Smooth muscle cell (in vitro differentiated cells): ENCODE measurements around the gene SHC1. TPM values are rescaled to one million over a fixed set of nuclear protein-coding genes. Genes with fewer than 3 reads are reported as not detected.
A peak's percentile ranks its signal among the peaks of the same experiment; 100 is the strongest.

Experiments used
- DNase-seq: peaks from one replicate; lab custom pipeline; 2025; ENCODE audit not compliant: unreplicated experiment; lab: John Stamatoyannopoulos, UW
- H2AFZ ChIP-seq: fragments of 200-600 bp; sonication (generic); 2 replicates; pipeline ENCODE4 v1.6.0; 2016; ENCODE audit warnings: antibody characterized with exemption, low read depth, mild to moderate bottlenecking
- H3F3A ChIP-seq: fragments of 200-600 bp; sonication (generic); 2 replicates; pipeline ENCODE4 v1.6.0; 2017; ENCODE audit warnings: antibody characterized with exemption, low read depth
- H3K27ac ChIP-seq: fragments of 200-600 bp; sonication (generic); 2 replicates; pipeline ENCODE4 v1.5.1; 2016; ENCODE audit warnings: low read depth, mild to moderate bottlenecking
- H3K27me3 ChIP-seq: fragments of 200-600 bp; sonication (generic); 2 replicates; pipeline ENCODE4 v1.6.1; 2016; ENCODE audit warnings: low read depth, mild to moderate bottlenecking
- H3K36me3 ChIP-seq: fragments of 200-600 bp; sonication (generic); 2 replicates; pipeline ENCODE4 v1.5.1; 2016; ENCODE audit warnings: low read depth
- H3K4me1 ChIP-seq: fragments of 200-600 bp; sonication (generic); 2 replicates; pipeline ENCODE4 v1.5.1; 2016; ENCODE audit warnings: low read depth
- H3K4me2 ChIP-seq: fragments of 200-600 bp; sonication (generic); 2 replicates; pipeline ENCODE4 v1.6.0; 2016; ENCODE audit warnings: mild to moderate bottlenecking
- H3K4me3 ChIP-seq: fragments of 200-600 bp; sonication (generic); 2 replicates; pipeline ENCODE4 v1.5.1; 2016; ENCODE audit warnings: mild to moderate bottlenecking
- H3K79me2 ChIP-seq: fragments of 200-600 bp; sonication (generic); 2 replicates; pipeline ENCODE4 v1.6.0; 2016; ENCODE audit warnings: low read depth, mild to moderate bottlenecking
- H3K9ac ChIP-seq: fragments of 200-600 bp; sonication (generic); 2 replicates; pipeline ENCODE4 v1.6.0; 2016; ENCODE audit warnings: low read depth
- H3K9me3 ChIP-seq: fragments of 200-600 bp; sonication (generic); replicated peaks from 2 replicates; pipeline ENCODE4 v1.5.1; 2016; ENCODE audit warnings: low read depth
- H4K20me1 ChIP-seq: fragments of 200-600 bp; sonication (generic); 2 replicates; pipeline ENCODE4 v1.6.0; 2016; ENCODE audit warnings: low read depth
- WGBS: methylation state at CpG from one replicate; pipeline ENCODE4 v1.1.7; 2016; ENCODE audit warnings: low lambda C conversion rate; 5-methylcytosine and 5-hydroxymethylcytosine counted together
- polyA plus RNA-seq: library from polyadenylated mRNA; unstranded; fragments of >200 nt; fragmentation: Nextera tagmentation; extraction: Ambion mirVana; gene quantifications from 2 replicates; pipeline ENCODE4 v1.2.1, GENCODE V29; 2016
- total RNA-seq: library from RNA; depleted of rRNA; stranded (reverse); fragments of >200 nt; gene quantifications from 2 replicates; pipeline ENCODE4 v1.2.3, GENCODE V29; 2014
- TF ChIP-seq, protein P1 (sequence below): fragments of 200-600 bp; sonication (generic); IDR thresholded peaks from 2 replicates; pipeline ENCODE4 v1.5.1; 2017; ENCODE audit warnings: borderline replicate concordance, mild to moderate bottlenecking, antibody characterized with exemption; ENCODE audit not compliant: insufficient read depth, poor library complexity, severe bottlenecking

Gene SHC1
- total and polyA plus RNA-seq, 2 experiments from 2014 or later: 207 to 249 TPM

DNA sequence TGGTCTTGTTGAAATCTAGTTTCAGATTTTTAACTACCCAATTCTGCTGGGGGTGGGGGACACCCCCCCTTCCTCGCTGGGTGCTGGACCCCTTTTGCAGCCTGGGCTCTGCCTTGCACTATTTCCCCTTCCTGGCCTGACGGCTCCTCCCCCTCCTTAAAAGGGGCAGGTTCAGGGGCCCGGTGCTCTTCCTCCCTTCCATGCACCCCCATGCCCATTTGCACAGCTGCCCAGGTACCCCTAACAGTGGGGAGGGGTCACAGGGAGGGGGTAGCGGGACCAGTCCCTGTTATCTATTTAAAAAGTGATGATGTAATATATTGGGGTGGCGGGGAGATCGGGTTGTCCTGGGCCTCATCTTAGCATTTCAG, 47.4 kb upstream of the SHC1 start:
- no peaks in the 10 kb centered on the region for H3K27me3 ChIP-seq
- H4K20me1 ChIP-seq: peaks cover 10% of the 10 kb centered on the region
- H3K9ac ChIP-seq: no peak overlapping the region
- H3K27ac ChIP-seq: no peak overlapping the region
- H3K4me2 ChIP-seq: peak overlapping the region; percentile 83
- 82% methylated on average over 6 of the region's 6 CpGs for WGBS
- peaks cover 7% of the 10 kb centered on the region for H3K4me1 ChIP-seq
- peak overlapping the region; percentile 47 for H3K4me3 ChIP-seq
- H2AFZ ChIP-seq: no peak overlapping the region
- TF ChIP-seq, protein P1, sequence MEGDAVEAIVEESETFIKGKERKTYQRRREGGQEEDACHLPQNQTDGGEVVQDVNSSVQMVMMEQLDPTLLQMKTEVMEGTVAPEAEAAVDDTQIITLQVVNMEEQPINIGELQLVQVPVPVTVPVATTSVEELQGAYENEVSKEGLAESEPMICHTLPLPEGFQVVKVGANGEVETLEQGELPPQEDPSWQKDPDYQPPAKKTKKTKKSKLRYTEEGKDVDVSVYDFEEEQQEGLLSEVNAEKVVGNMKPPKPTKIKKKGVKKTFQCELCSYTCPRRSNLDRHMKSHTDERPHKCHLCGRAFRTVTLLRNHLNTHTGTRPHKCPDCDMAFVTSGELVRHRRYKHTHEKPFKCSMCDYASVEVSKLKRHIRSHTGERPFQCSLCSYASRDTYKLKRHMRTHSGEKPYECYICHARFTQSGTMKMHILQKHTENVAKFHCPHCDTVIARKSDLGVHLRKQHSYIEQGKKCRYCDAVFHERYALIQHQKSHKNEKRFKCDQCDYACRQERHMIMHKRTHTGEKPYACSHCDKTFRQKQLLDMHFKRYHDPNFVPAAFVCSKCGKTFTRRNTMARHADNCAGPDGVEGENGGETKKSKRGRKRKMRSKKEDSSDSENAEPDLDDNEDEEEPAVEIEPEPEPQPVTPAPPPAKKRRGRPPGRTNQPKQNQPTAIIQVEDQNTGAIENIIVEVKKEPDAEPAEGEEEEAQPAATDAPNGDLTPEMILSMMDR: no peak
- no peaks in the 10 kb centered on the region for H3K9me3 ChIP-seq
- peaks cover 3% of the 10 kb centered on the region for H3F3A ChIP-seq
- H3K36me3 ChIP-seq: no peaks in the 10 kb centered on the region
- H3K79me2 ChIP-seq: no peaks in the 10 kb centered on the region
- no peak for DNase-seq

DNA sequence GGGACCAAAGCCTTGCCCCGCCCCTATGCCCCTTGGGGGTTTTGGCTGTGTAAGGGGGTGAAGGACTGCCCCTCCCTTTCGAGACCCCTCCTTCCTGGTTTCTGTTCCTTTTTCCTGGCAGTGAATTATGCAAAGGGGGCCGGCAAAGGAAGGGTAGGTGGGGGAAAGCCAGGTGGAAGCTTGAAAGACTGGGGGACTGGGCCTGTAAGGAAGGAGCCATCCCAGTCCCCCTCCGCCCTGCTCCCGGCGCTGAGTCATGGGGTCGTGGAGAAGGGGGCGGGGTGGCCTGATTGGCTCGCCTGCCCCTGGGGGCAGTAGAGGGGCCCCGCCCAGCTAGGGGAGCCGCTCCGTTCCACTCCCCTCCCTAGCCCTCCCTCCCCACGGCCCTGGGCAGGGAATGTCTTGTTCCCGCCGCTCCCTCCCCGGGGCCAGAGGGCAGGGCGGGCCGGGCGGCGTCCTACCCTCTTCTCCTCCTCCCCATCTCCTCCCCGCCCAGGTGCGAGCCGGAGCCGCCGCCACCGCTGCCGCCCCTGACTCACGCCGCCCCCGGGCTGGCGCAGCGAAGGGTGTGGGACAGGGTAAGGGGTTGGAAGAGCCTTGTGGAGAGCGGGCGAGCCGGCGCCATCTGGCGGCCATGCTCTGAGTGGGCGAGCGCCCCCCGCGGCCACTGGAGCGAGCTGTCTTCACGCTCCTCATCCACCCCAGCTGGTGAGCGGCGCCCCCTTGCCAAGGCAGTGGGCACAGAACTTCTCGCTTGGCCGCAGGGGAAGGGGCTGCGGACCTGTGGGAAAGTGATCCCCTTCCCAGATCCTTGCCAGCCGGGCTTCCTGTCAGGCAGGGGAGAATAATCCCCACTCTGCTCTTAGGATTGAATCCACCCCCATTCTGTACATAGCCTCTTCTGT, 46.7 kb upstream of the SHC1 start:
- Histone ChIP-seq H3K4me3 (peak overlapping the region; percentile 47), H3K9me3 (no peaks in the 10 kb centered on the region), H3K79me2 (no peaks in the 10 kb centered on the region), H3K27ac (peak overlapping the region; percentile 75), H2AFZ (no peak overlapping the region), H3F3A (peaks cover 3% of the 10 kb centered on the region), H3K9ac (peak overlapping the region; percentile 25), H3K4me2 (peak overlapping the region; percentile 83), H3K4me1 (peaks cover 11% of the 10 kb centered on the region), H3K36me3 (no peaks in the 10 kb centered on the region), H4K20me1 (peaks cover 11% of the 10 kb centered on the region), H3K27me3 (no peaks in the 10 kb centered on the region)
- TF ChIP-seq, protein P1: peak; percentile 98
- 11% methylated on average over 16 of the region's 49 CpGs for WGBS
- DNase-seq: peak; percentile 84

DNA sequence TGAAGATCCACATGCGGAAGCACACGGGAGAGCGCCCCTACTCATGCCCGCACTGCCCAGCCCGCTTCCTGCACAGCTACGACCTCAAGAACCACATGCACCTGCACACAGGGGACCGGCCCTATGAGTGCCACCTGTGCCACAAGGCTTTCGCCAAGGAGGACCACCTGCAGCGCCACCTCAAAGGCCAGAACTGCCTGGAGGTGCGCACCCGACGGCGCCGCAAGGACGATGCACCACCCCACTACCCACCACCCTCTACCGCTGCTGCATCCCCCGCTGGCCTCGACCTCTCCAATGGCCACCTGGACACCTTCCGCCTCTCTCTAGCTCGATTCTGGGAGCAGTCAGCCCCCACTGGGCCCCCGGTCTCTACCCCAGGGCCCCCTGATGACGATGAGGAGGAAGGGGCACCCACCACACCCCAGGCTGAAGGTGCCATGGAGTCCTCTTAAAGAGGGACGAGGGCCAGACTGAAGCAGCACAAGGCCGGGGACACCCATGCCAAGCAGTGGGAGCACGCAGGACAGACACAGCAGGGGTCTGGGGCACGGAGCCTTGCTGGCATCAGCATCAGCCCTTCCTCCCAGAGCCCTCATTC, 45.8 kb upstream of the SHC1 start:
- Histone ChIP-seq H2AFZ (no peak overlapping the region), H3K27ac (peak overlapping the region; percentile 75), H3K79me2 (no peaks in the 10 kb centered on the region), H3K4me1 (peaks cover 18% of the 10 kb centered on the region), H4K20me1 (peaks cover 21% of the 10 kb centered on the region), H3K36me3 (no peaks in the 10 kb centered on the region), H3K9ac (no peak overlapping the region), H3F3A (peaks cover 3% of the 10 kb centered on the region), H3K9me3 (no peaks in the 10 kb centered on the region), H3K4me3 (no peak overlapping the region), H3K4me2 (no peak overlapping the region), H3K27me3 (no peaks in the 10 kb centered on the region)
- no peak for DNase-seq
- TF ChIP-seq, protein P1: no peak
- 98% methylated on average over 26 of the region's 26 CpGs for WGBS
